Measurements from ENCODE around the gene SMPD4.
"Not testable (repeated sequence)": the region's sequence is repeated elsewhere in the genome, so short reads cannot be mapped to it uniquely, and the experiment has no call there.

- TF ChIP-seq, protein P1, sequence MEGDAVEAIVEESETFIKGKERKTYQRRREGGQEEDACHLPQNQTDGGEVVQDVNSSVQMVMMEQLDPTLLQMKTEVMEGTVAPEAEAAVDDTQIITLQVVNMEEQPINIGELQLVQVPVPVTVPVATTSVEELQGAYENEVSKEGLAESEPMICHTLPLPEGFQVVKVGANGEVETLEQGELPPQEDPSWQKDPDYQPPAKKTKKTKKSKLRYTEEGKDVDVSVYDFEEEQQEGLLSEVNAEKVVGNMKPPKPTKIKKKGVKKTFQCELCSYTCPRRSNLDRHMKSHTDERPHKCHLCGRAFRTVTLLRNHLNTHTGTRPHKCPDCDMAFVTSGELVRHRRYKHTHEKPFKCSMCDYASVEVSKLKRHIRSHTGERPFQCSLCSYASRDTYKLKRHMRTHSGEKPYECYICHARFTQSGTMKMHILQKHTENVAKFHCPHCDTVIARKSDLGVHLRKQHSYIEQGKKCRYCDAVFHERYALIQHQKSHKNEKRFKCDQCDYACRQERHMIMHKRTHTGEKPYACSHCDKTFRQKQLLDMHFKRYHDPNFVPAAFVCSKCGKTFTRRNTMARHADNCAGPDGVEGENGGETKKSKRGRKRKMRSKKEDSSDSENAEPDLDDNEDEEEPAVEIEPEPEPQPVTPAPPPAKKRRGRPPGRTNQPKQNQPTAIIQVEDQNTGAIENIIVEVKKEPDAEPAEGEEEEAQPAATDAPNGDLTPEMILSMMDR (IDR thresholded peaks at IDR 0.05; ENCODE audit: low read length): not testable (repeated sequence)
- not testable (repeated sequence) for TF ChIP-seq EZH2 (IDR thresholded peaks at IDR 0.05; ENCODE audit: borderline replicate concordance, low read length)
These were observed 9.9 kb upstream of the SMPD4 start for GRCh38 chr2:130191319-130191718.
